GM13977 (cell line): ENCODE data around the gene LCP1.

Experiments used
- DNase-seq: peaks from one replicate; pipeline ENCODE4 v3.0.0; 2012; ENCODE audit warnings: low spot score
- CTCF ChIP-seq: IDR thresholded peaks from 2 replicates; pipeline ENCODE4 v1.5.1; 2012; ENCODE audit warnings: mild to moderate bottlenecking, control low read depth; ENCODE audit not compliant: insufficient read depth; ENCODE audit errors: extremely low read depth, missing control alignments
- in situ Hi-C: fragments of 300-500 bp; cut with MboI; formaldehyde crosslinking; loops from one replicate; pipeline ENCODE4 v1.12.0; 2022; ENCODE audit warnings: low sequenced_read_pairs, low pct_unique_long_range_greater_than_20kb, mixed read lengths, inconsistent platforms; ENCODE audit not compliant: unreplicated experiment

LCP1 gene

GRCh38 chr13:46087481-46087880 lies 94.5 kb downstream of the LCP1 start:
- in situ Hi-C loops, result no loop called here
- no peak for DNase-seq
- no peak for TF ChIP-seq CTCF

GRCh38 chr13:46086985-46087384 lies 95.0 kb downstream of the LCP1 start:
- no peak for DNase-seq
- in situ Hi-C loops, result no loop called here
- no peak for TF ChIP-seq CTCF

GRCh38 chr13:46086421-46086922 lies 95.5 kb downstream of the LCP1 start:
- TF ChIP-seq CTCF, result no peak
- no peak for DNase-seq
- in situ Hi-C loops, result no loop called here

GRCh38 chr13:46085737-46086136 lies 96.2 kb downstream of the LCP1 start:
- TF ChIP-seq CTCF, result no peak
- in situ Hi-C loops, result no loop called here
- DNase-seq, result no peak

- no peak for TF ChIP-seq CTCF
- no peak for DNase-seq
- in situ Hi-C loops, result no loop called here
Measured at GRCh38 chr13:46082324-46082723, 99.7 kb downstream of the LCP1 start.

- TF ChIP-seq CTCF, result no peak
- in situ Hi-C loops, result no loop called here
Measured at GRCh38 chr13:46079770-46080169, 102.2 kb downstream of the LCP1 start.

GRCh38 chr13:46077265-46077664 lies 104.7 kb downstream of the LCP1 start:
- TF ChIP-seq CTCF, result no peak
- no peak for DNase-seq
- in situ Hi-C loops, result no loop called here

More at GRCh38 chr13:46079770-46080169, 102.2 kb downstream of the LCP1 start:
- DNase-seq, result no peak
